Spleen (tissue), 11 donors: ENCODE results near the gene PTTG1IP. TPM values are rescaled to one million over a fixed set of nuclear protein-coding genes. Genes with fewer than 3 reads are reported as not detected.

ENCODE experiments used
- DNase-seq: peaks from one replicate; pipeline ENCODE4 v3.0.0-alpha.2; 2020
- H3K27ac ChIP-seq, 8 donors: fragments of 200-600 bp; sonication (generic) in 7 of 8; 1 replicate in 4 of 8; 2 replicates in 4 of 8; pipeline versions ENCODE4 v1.5.0 to v1.8.0; 2016 to 2021; ENCODE audit warnings: inconsistent platforms in 4 of 8, mild to moderate bottlenecking in 4 of 8, moderate library complexity in 1 of 8
- H3K27me3 ChIP-seq, 7 donors: fragments of 200-600 bp; sonication (generic) in 6 of 7; replicated peaks in 1 of 7; 1 replicate in 4 of 7; 2 replicates in 3 of 7; pipeline versions ENCODE4 v1.5.0 to v1.8.0; 2016 to 2021; ENCODE audit warnings: inconsistent platforms in 3 of 7, mild to moderate bottlenecking in 1 of 7
- H3K36me3 ChIP-seq, 6 donors: fragments of 200-600 bp; sonication (generic) in 5 of 6; 1 replicate in 4 of 6; 2 replicates in 2 of 6; pipeline versions ENCODE4 v1.5.0 to v1.8.0; 2016 to 2021; ENCODE audit warnings: inconsistent platforms in 2 of 6
- H3K4me1 ChIP-seq, 6 donors: fragments of 200-600 bp; sonication (generic) in 5 of 6; 1 replicate in 3 of 6; 2 replicates in 3 of 6; pipeline versions ENCODE4 v1.5.0 to v1.8.0; 2016 to 2021; ENCODE audit warnings: inconsistent platforms in 3 of 6
- H3K4me3 ChIP-seq, 8 donors: fragments of 200-600 bp; sonication (generic) in 7 of 8; 1 replicate in 4 of 8; 2 replicates in 4 of 8; pipeline versions ENCODE4 v1.5.0 to v1.8.0; 2016 to 2021; ENCODE audit warnings: inconsistent platforms in 4 of 8, mild to moderate bottlenecking in 4 of 8, moderate library complexity in 2 of 8
- H3K9me3 ChIP-seq, 8 donors: fragments of 200-600 bp; sonication (generic) in 7 of 8; 1 replicate in 4 of 8; 2 replicates in 4 of 8; pipeline versions ENCODE4 v1.5.0 to v1.8.0; 2016 to 2021; ENCODE audit warnings: inconsistent platforms in 4 of 8
- CTCF ChIP-seq, 11 experiments: fragments of 200-600 bp in 7 of 11; fragments of 450-650 bp in 4 of 11; sonication (generic) in 4 of 11; IDR thresholded peaks in 8 of 11; conservative IDR thresholded peaks in 3 of 11; 1 replicate in 7 of 11; 2 replicates in 4 of 11; pipeline versions ENCODE4 v1.4.0 to v1.8.0; 2016 to 2021; ENCODE audit warnings: antibody characterized with exemption in 11 of 11, inconsistent platforms in 4 of 11, mild to moderate bottlenecking in 1 of 11
- POLR2A ChIP-seq, 3 donors: fragments of 450-650 bp; IDR thresholded peaks; one replicate each; pipeline ENCODE4 v1.5.1; 2017; ENCODE audit warnings: antibody characterized with exemption in 3 of 3, mild to moderate bottlenecking in 1 of 3
- POLR2AphosphoS5 ChIP-seq, 3 donors: sonication (generic); formaldehyde crosslinking; IDR thresholded peaks; one replicate each; pipeline ENCODE4 v1.5.1; 2017; ENCODE audit warnings: antibody characterized with exemption in 3 of 3
- WGBS, 5 donors: extraction: QIAGEN DNeasy Blood & Tissue Kit in 3 of 5; methylation state at CpG; one replicate each; pipeline versions ENCODE4 v1.1.5 to v1.1.7; 2013 to 2018; 5-methylcytosine and 5-hydroxymethylcytosine counted together
- intact Hi-C: fragments of 100-400 bp; cut with DNase I; formaldehyde crosslinking; loops from one replicate; pipeline ENCODE4 v1.15.0; 2023; ENCODE audit warnings: low total_unique reads
- polyA plus RNA-seq, 3 donors: library from polyadenylated mRNA; stranded (reverse); fragments of 200-250 nt; gene quantifications; one replicate each; pipeline ENCODE4 v1.2.1, GENCODE V29; 2013
- total RNA-seq, 7 donors: library from RNA; depleted of rRNA in 3 of 7; stranded (reverse); fragments of >200 nt in 3 of 7; fragmentation: NEBNext Ultra II Directional in 4 of 7; extraction: Animal tissue kit (Norgen Biotek cat#: 25700) in 4 of 7; gene quantifications; one replicate each; pipeline versions ENCODE4 v1.1.0 to v1.2.1, GENCODE V29; 2016 to 2021
- donor health status: healthy with polysubstance abuse.
- donor health status: DM: no; HTN: no; CAD: no; lungs with moderate emphysema.
- donor health status: DM: no; HTN: no; CAD: no.
- donor health status: Bipolar disorder and iron deficiency.
- donor health status: healthy.
- donor health status: DM: no; HTN: no; CAD: no.
- donor health status: DM: yes; HTN: yes; CAD: no.

Gene PTTG1IP
- total and polyA plus RNA-seq, 10 donors, result 57.6 to 189 (median 135) TPM

- TF ChIP-seq CTCF (IDR thresholded peaks at IDR 0.05 in 8 of 11, conservative IDR thresholded peaks at IDR 0.05 in 3 of 11), result no peak
- TF ChIP-seq POLR2A (IDR thresholded peaks at IDR 0.05), result no peak
- peak in 2 of 3 donors; percentile 11 to 48 for TF ChIP-seq POLR2AphosphoS5 (IDR thresholded peaks at IDR 0.05)
- H3K27ac ChIP-seq, result peak overlapping the region in 1 of 8 donors; percentile 61
- H3K4me1 ChIP-seq, result peaks cover 0 to 89% (median 32%) of the 10 kb centered on the region in 6 donors
- DNase-seq, result peak; percentile 68
- WGBS, 5 donors, result 72 to 86% (median 79%) methylated on average over 15 to 19 of the region's 19 CpGs
- H3K36me3 ChIP-seq, result peaks cover 0 to 99% (median 70%) of the 10 kb centered on the region in 6 donors
- H3K27me3 ChIP-seq, result no peaks in the 10 kb centered on the region
- no peak overlapping the region for H3K4me3 ChIP-seq
- intact Hi-C loops, result loop anchor here (5.0 kb wide), 1 partner anchor 38 kb away; no protein-coding TSS in a partner anchor
- H3K9me3 ChIP-seq, result no peaks in the 10 kb centered on the region
Observed at GRCh38 chr21:44894687-44895302, 21.3 kb upstream of the PTTG1IP start.

GRCh38 chr21:44893948-44894656 is 20.6 kb upstream of the PTTG1IP start:
- TF ChIP-seq POLR2A (IDR thresholded peaks at IDR 0.05), result no peak
- peak in 1 of 3 donors; percentile 51 for TF ChIP-seq POLR2AphosphoS5 (IDR thresholded peaks at IDR 0.05)
- WGBS, 5 donors, result 90 to 94% (median 92%) methylated on average over 13 to 15 of the region's 15 CpGs
- intact Hi-C loops, result loop anchor here (5.0 kb wide), 1 partner anchor 38 kb away; no protein-coding TSS in a partner anchor
- H3K4me1 ChIP-seq, result peaks cover 0 to 87% (median 32%) of the 10 kb centered on the region in 6 donors
- no peak overlapping the region for H3K4me3 ChIP-seq
- H3K27ac ChIP-seq, result peak overlapping the region in 3 of 8 donors; percentile 31 to 61 (median 49)
- H3K27me3 ChIP-seq, result no peaks in the 10 kb centered on the region
- peak; percentile 67 for DNase-seq
- H3K36me3 ChIP-seq, result peaks cover 0 to 99% (median 70%) of the 10 kb centered on the region in 6 donors
- H3K9me3 ChIP-seq, result no peaks in the 10 kb centered on the region

- 86 to 100% (median 93%) methylated on average over 5 to 7 of the region's 7 CpGs for WGBS, 5 donors
- Histone ChIP-seq H3K4me1 (peaks cover 0 to 80% (median 30%) of the 10 kb centered on the region in 6 donors), H3K4me3 (no peak overlapping the region), H3K27ac (peak overlapping the region in 5 of 8 donors; percentile 26 to 61 (median 31)), H3K9me3 (no peaks in the 10 kb centered on the region), H3K27me3 (no peaks in the 10 kb centered on the region), H3K36me3 (peaks cover 0 to 99% (median 70%) of the 10 kb centered on the region in 6 donors)
- TF ChIP-seq POLR2AphosphoS5 (IDR thresholded peaks at IDR 0.05) (peak in 1 of 3 donors; percentile 60), POLR2A (IDR thresholded peaks at IDR 0.05) (no peak)
- no peak for DNase-seq
- intact Hi-C loops, result loop anchor here (5.0 kb wide), 1 partner anchor 39 kb away; no protein-coding TSS in a partner anchor
Observed at GRCh38 chr21:44893278-44893556, 19.7 kb upstream of the PTTG1IP start.

GRCh38 chr21:44892536-44893277 is 19.2 kb upstream of the PTTG1IP start:
- TF ChIP-seq POLR2AphosphoS5 (IDR thresholded peaks at IDR 0.05) (peak; percentile 67 to 78 (median 73)), POLR2A (IDR thresholded peaks at IDR 0.05) (no peak), CTCF (IDR thresholded peaks at IDR 0.05 in 8 of 11, conservative IDR thresholded peaks at IDR 0.05 in 3 of 11) (peak; percentile 85 to 96 (median 93))
- Histone ChIP-seq H3K9me3 (no peaks in the 10 kb centered on the region), H3K36me3 (peaks cover 0 to 99% (median 70%) of the 10 kb centered on the region in 6 donors), H3K27me3 (no peaks in the 10 kb centered on the region), H3K4me1 (peaks cover 0 to 80% (median 28%) of the 10 kb centered on the region in 6 donors), H3K4me3 (no peak overlapping the region), H3K27ac (peak overlapping the region in 5 of 8 donors; percentile 26 to 61 (median 31))
- peak; percentile 93 for DNase-seq
- intact Hi-C loops, result loop anchor here (5.0 kb wide), 1 partner anchor 40 kb away; no protein-coding TSS in a partner anchor
- WGBS, 5 donors, result 31 to 46% (median 40%) methylated on average over 10 to 15 of the region's 15 CpGs
